Suppressor macrophage treated with lipopolysaccharide for 4 hours (primary cell): ENCODE results near the gene CARTPT.

Source experiments
- DNase-seq: peaks from one replicate; pipeline ENCODE4 v3.0.0-alpha.2; 2020

CARTPT gene

GRCh38 chr5:71738662-71739361, 19.7 kb downstream of the CARTPT start:
- DNase-seq, result no peak

DNA sequence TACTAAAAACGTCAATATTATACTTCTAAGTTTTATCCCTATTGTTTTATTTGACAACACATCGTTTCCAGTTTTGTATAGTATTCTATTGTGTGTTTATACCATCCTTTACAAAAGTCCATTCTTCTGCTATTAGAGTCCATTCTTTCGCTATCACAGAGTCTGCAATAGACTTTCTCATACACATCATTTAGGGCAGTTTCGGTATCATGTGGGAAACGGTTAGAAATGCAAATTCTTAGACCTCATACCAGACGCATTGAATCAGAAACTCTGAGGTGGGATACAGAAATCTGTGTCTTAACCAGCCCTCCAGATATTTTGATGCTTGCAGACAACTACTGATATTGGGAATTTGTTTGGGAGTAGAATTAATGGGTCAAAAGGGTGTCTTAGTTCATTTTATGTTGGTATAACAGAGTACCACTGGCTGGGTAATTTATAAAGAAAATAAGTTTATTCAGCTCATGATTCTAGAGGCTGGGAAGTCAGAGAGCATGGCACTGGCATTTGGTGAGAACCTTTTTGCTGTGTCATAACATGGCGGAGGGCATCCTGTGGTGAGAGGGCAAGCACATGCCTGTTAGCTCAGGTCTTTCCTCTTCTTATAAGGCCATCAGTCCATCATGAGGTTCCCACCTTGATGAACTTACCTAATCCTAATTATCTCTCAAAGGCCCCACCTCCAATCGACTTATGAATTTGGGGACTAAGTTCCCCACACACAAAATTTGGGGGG, 21.1 kb downstream of the CARTPT start:
- no peak for DNase-seq

DNA sequence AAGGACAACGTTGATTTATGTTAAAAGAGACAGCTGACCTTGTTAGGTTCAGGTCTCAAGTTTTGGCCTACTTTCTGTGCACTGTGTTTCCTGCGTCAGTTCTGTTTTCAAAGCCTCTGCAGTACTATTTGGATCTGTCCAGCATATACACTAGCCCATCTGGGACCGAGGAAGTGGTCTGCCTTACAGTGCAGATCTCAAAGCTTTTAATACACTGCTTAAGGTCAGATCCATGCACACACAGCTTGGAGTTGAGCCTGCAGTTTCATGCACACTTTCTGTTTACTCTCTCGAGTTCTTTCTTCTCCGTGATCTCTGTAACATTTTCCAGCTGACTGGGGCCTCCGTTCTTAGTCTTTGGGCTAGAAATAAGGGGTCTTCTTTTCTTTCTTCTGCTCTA, 24.1 kb downstream of the CARTPT start:
- no peak for DNase-seq

DNA sequence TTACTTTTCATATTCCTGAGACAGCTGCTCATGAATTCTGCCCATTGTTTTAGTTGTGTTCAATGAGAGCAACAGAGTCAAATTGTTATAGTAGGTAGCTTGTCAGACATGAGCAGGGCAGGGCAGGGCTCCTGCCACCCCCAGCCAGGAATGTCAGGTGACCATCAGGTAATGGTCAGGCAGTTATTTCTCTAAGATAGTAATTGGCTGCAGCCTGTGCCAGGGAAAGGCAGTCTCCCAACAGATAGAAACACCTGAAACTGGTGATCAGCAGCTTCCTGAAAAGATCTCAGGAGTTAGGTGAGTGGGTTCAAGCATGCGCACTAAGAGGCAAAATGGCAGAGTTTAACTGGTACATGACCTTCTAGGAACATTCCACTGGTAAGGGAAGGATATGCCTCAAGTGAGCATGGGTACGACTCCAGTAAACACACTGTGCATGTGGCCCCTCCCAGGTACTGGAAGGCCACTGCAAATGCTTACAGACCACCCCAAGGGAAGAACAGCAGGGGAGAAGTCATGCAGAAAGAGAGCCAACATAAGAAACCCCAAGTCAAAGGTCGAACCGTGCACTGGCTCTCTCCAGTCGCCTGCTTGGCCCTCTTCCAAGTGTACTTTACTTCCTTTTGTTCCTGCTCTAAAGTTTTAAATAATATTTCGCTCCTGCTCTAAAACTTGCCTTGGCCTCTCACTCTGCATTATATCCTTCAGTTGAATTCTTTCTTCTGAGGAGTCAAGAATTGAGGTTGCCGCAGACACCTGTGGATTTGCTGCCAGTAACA, 25.1 kb downstream of the CARTPT start:
- no peak for DNase-seq

DNA sequence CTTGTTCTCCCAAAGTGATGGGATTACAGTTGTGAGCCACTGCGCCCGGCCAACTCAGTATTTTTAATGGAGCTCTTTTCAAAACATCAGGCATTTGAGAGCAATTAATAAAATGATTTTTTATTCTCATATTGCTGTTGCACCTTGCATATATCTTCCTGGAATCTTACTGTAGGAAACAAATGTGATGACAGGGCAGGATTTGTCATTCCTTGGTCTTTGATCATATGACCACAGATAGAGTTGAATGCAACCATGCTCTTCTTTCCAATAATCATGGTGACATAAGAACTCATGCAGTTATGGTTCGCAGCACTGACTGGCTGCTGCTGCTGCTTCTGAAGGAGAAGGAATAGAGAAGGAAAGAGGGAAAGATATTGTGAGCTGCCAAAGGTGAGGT, 28.1 kb downstream of the CARTPT start:
- no peak for DNase-seq

DNA sequence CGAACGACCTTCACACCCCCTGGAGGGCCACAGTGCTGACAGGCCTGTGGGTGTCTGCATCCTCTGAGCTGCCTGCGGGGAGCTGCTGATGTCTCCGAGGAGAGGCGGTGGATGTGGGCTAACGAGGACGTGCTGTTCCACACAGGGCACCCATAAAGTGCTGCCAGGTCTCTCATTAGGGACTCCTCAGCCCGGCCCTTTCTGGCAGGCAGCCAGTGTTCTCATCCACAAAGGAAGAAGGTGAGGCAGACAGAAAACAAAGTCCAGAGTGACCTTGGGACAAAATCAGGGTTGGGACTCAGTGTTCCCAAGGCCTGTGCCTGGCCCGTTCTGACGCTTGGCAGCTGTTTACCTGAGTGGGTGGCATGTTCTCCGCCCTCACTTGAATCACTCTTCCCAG, 29.3 kb downstream of the CARTPT start:
- no peak for DNase-seq

DNA sequence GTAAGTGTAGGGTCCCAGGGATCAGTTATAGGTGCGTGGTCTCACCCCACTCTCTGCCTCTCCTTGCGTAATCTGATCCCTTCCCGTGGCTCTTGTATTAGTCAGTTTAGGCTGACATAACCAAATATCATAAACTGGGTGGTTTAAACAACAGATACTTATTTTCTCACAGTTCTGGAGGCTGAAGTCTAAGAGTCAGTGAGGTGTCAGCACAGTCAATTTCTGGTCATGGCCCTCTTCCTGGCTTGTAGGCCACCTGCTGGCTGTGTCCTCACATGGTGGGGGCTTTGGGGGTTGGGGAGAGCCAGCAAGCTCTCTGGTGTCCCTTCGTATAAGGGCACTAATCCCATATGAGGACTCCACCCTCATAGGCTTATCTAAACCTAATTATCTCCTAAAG, 32.3 kb downstream of the CARTPT start:
- no peak for DNase-seq

- DNase-seq, result no peak
Measured at GRCh38 chr5:71752441-71753190, 33.5 kb downstream of the CARTPT start.

GRCh38 chr5:71757590-71758543, 38.8 kb downstream of the CARTPT start:
- DNase-seq, result peak; percentile 35

DNA sequence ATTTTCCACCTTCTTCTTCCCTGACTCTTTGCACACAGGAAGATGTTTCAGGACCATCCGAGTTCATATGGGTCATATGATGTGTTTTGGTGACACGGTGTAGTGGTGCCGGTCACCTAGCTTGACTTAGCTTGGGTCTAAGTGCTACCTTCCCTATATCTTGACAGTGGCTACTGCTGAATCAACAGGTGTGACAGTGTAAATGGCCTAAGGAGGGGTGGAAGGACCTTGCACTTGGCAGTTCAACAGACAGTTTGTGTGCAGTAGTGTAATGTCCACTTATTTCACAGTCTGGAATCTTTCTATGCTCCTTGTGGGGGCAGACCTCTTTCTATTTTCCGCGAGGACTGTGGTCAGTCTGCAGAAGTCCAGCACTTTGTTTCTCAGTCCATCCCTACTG, 43.8 kb downstream of the CARTPT start:
- no peak for DNase-seq

GRCh38 chr5:71767661-71768060, 48.6 kb downstream of the CARTPT start:
- no peak for DNase-seq

DNA sequence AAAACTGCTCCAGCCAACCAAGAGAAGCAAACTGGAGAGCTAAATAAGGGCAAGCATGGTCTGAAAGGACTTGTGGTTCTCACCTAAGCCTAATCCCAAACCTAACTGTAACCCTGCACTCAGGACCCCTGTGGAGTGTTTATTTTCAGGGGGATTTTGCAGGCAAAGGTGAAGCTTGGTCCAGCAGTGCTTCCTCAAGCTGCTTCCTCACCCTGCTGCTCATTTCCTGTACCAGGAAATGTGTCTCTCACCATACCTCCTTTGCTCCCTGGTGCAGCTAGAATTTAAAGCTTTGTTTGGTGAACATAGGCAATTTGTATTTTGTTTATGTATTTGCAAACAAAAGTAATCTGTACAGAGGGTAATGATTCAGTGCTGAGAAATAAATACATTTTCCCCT, 50.2 kb downstream of the CARTPT start:
- DNase-seq, result no peak

GRCh38 chr5:71770381-71770780, 51.3 kb downstream of the CARTPT start:
- DNase-seq, result no peak
